DOHH2 (cell line): ENCODE data around the gene LARGE1.

Source experiments
- H3F3A ChIP-seq: fragments of 200-600 bp; sonication (generic), shearing (Covaris generic); 2 replicates; pipeline ENCODE4 v1.6.0; 2016; ENCODE audit warnings: antibody characterized with exemption, mild to moderate bottlenecking; ENCODE audit not compliant: control insufficient read depth, insufficient read depth
- H3K27ac ChIP-seq: fragments of 200-600 bp; sonication (generic); 2 replicates; pipeline ENCODE4 v1.5.1; 2014; ENCODE audit warnings: low read depth, mild to moderate bottlenecking, low read length, moderate library complexity
- H3K27me3 ChIP-seq: fragments of 200-600 bp; sonication (generic); 2 replicates; pipeline ENCODE4 v1.6.1; 2014; ENCODE audit warnings: mild to moderate bottlenecking, low read length, mixed read lengths; ENCODE audit not compliant: control insufficient read depth
- H3K36me3 ChIP-seq: fragments of 200-600 bp; sonication (generic); 2 replicates; pipeline ENCODE4 v1.6.1; 2014; ENCODE audit warnings: mild to moderate bottlenecking, low read length, moderate library complexity, mixed read lengths; ENCODE audit not compliant: control insufficient read depth
- H3K4me1 ChIP-seq: fragments of 200-600 bp; sonication (generic); 2 replicates; pipeline ENCODE4 v1.6.1; 2014; ENCODE audit warnings: mild to moderate bottlenecking, low read length, mixed read lengths; ENCODE audit not compliant: control insufficient read depth
- H3K4me2 ChIP-seq: fragments of 200-600 bp; sonication (generic); 2 replicates; pipeline ENCODE4 v1.6.0; 2014; ENCODE audit warnings: mild to moderate bottlenecking, low read length, moderate library complexity
- H3K4me3 ChIP-seq: fragments of 200-600 bp; sonication (generic); 2 replicates; pipeline ENCODE4 v1.5.1; 2014; ENCODE audit warnings: mild to moderate bottlenecking, low read length, mixed read lengths
- H3K79me2 ChIP-seq: fragments of 200-600 bp; sonication (generic); 2 replicates; pipeline ENCODE4 v1.6.1; 2014; ENCODE audit warnings: mild to moderate bottlenecking, low read length, mixed read lengths; ENCODE audit not compliant: control insufficient read depth
- H3K9me2 ChIP-seq: fragments of 200-600 bp; sonication (generic); replicated peaks from 2 replicates; pipeline ENCODE4 v1.6.1; 2014; ENCODE audit warnings: mild to moderate bottlenecking, low read length, mixed read lengths; ENCODE audit not compliant: control insufficient read depth
- H3K9me3 ChIP-seq: fragments of 200-600 bp; sonication (generic); 2 replicates; pipeline ENCODE4 v1.6.1; 2014; ENCODE audit warnings: antibody characterized with exemption, low read length, mixed read lengths; ENCODE audit not compliant: control insufficient read depth, insufficient read depth
- H4K20me1 ChIP-seq: fragments of 200-600 bp; sonication (generic); 2 replicates; pipeline ENCODE4 v1.6.0; 2014; ENCODE audit warnings: low read depth, mild to moderate bottlenecking, antibody characterized with exemption, low read length, moderate library complexity; ENCODE audit not compliant: control insufficient read depth, insufficient read depth
- CTCF ChIP-seq: fragments of 200-600 bp; sonication (generic); IDR thresholded peaks from one replicate; pipeline ENCODE4 v1.5.1; 2014; ENCODE audit warnings: antibody characterized with exemption, mild to moderate bottlenecking, low read depth, low read length; ENCODE audit not compliant: poor library complexity, severe bottlenecking
- EZH2phosphoT487 ChIP-seq: fragments of 200-600 bp; sonication (generic); IDR thresholded peaks from 2 replicates; pipeline ENCODE4 v1.6.1; 2017; ENCODE audit warnings: borderline replicate concordance, mild to moderate bottlenecking, antibody characterized with exemption, low read length, moderate library complexity, mixed read lengths

Gene LARGE1

GRCh38 chr22:33903012-33903411 is 17.3 kb downstream of the LARGE1 start:
- H3F3A ChIP-seq, result no peaks in the 10 kb centered on the region
- H3K9me3 ChIP-seq, result no peaks in the 10 kb centered on the region
- TF ChIP-seq CTCF (no peak), EZH2phosphoT487 (no peak)
- H3K4me2 ChIP-seq, result no peak overlapping the region
- H4K20me1 ChIP-seq, result no peaks in the 10 kb centered on the region
- H3K4me3 ChIP-seq, result no peak overlapping the region
- no peaks in the 10 kb centered on the region for H3K4me1 ChIP-seq
- H3K79me2 ChIP-seq, result no peaks in the 10 kb centered on the region
- H3K27me3 ChIP-seq, result no peaks in the 10 kb centered on the region
- no peaks in the 10 kb centered on the region for H3K36me3 ChIP-seq
- H3K9me2 ChIP-seq, result no peaks in the 10 kb centered on the region
- H3K27ac ChIP-seq, result no peak overlapping the region

GRCh38 chr22:33902073-33902472 is 18.2 kb downstream of the LARGE1 start:
- Histone ChIP-seq H3K79me2 (no peaks in the 10 kb centered on the region), H3F3A (no peaks in the 10 kb centered on the region), H3K9me3 (no peaks in the 10 kb centered on the region), H3K9me2 (no peaks in the 10 kb centered on the region), H3K4me3 (no peak overlapping the region), H4K20me1 (no peaks in the 10 kb centered on the region), H3K27me3 (no peaks in the 10 kb centered on the region), H3K4me1 (no peaks in the 10 kb centered on the region), H3K36me3 (no peaks in the 10 kb centered on the region), H3K27ac (no peak overlapping the region), H3K4me2 (no peak overlapping the region)
- TF ChIP-seq EZH2phosphoT487 (no peak), CTCF (no peak)

- Histone ChIP-seq H3K36me3 (no peaks in the 10 kb centered on the region), H3K9me2 (no peaks in the 10 kb centered on the region), H3K79me2 (no peaks in the 10 kb centered on the region), H3K27ac (no peak overlapping the region), H3K9me3 (no peaks in the 10 kb centered on the region), H4K20me1 (no peaks in the 10 kb centered on the region), H3K4me1 (no peaks in the 10 kb centered on the region), H3K4me3 (no peak overlapping the region), H3K27me3 (no peaks in the 10 kb centered on the region), H3K4me2 (no peak overlapping the region), H3F3A (no peaks in the 10 kb centered on the region)
- TF ChIP-seq CTCF (no peak), EZH2phosphoT487 (no peak)
These were observed 22.2 kb downstream of the LARGE1 start for GRCh38 chr22:33898121-33898520.

GRCh38 chr22:33897448-33897835 is 22.8 kb downstream of the LARGE1 start:
- H3K9me3 ChIP-seq, result no peaks in the 10 kb centered on the region
- no peaks in the 10 kb centered on the region for H3K27me3 ChIP-seq
- H3K4me2 ChIP-seq, result no peak overlapping the region
- no peaks in the 10 kb centered on the region for H3K36me3 ChIP-seq
- H4K20me1 ChIP-seq, result no peaks in the 10 kb centered on the region
- no peaks in the 10 kb centered on the region for H3F3A ChIP-seq
- H3K9me2 ChIP-seq, result no peaks in the 10 kb centered on the region
- TF ChIP-seq CTCF (no peak), EZH2phosphoT487 (no peak)
- no peak overlapping the region for H3K4me3 ChIP-seq
- no peaks in the 10 kb centered on the region for H3K4me1 ChIP-seq
- H3K27ac ChIP-seq, result no peak overlapping the region
- H3K79me2 ChIP-seq, result no peaks in the 10 kb centered on the region
